ENCODE measurements around the gene ZNF580. TPM values are rescaled to one million over a fixed set of nuclear protein-coding genes. Genes with fewer than 3 reads are reported as not detected.

Gene ZNF580
- total and polyA plus RNA-seq, 2 of the 13 experiments (the other 11 are each of a cell fraction or from before 2014, with no cell fraction given): 4.4 to 6.0 TPM

DNA sequence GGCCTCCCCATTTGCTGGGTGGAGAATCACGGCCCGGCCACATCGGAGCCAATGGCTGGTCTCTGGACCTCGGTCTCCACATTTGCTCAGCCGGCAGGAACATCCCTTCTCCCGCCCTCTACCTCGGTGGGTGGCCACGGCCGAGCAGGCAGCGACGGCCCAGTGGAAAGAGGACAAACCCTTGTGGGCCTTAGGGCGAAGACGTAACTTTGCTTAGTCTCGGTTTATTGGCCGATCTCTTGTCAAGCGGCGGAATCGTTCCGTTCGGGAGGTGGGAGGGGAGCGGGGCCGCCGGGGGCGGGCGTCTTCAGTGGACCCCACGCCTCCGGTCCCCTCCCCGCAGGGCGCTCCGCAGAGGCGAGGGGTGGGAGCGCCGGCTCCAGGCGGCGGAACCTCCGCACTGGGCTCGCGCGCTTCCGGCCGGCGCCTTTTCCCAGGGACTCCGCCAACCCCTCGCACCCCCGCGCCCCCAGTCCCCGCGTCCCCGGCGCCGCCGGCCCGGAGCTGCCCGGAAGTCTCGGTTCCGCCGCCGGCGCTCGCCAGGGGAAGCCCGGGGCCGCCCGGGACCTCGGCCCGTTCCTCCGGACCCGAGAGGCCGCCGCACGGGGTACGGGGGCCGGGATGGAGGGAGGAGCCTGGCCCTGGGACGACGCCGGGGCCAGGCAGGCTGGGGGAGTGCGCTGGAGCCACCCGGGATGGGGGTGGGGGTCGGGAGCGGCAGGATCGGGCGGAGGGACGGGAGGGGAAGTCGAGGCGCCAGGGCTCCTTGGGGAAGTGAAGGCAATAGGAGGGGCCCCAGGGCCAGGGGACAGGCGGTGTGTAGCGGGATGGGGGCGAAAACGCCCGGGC, at the start of gene ZNF580 (continued):
- TF ChIP-seq, protein P1, sequence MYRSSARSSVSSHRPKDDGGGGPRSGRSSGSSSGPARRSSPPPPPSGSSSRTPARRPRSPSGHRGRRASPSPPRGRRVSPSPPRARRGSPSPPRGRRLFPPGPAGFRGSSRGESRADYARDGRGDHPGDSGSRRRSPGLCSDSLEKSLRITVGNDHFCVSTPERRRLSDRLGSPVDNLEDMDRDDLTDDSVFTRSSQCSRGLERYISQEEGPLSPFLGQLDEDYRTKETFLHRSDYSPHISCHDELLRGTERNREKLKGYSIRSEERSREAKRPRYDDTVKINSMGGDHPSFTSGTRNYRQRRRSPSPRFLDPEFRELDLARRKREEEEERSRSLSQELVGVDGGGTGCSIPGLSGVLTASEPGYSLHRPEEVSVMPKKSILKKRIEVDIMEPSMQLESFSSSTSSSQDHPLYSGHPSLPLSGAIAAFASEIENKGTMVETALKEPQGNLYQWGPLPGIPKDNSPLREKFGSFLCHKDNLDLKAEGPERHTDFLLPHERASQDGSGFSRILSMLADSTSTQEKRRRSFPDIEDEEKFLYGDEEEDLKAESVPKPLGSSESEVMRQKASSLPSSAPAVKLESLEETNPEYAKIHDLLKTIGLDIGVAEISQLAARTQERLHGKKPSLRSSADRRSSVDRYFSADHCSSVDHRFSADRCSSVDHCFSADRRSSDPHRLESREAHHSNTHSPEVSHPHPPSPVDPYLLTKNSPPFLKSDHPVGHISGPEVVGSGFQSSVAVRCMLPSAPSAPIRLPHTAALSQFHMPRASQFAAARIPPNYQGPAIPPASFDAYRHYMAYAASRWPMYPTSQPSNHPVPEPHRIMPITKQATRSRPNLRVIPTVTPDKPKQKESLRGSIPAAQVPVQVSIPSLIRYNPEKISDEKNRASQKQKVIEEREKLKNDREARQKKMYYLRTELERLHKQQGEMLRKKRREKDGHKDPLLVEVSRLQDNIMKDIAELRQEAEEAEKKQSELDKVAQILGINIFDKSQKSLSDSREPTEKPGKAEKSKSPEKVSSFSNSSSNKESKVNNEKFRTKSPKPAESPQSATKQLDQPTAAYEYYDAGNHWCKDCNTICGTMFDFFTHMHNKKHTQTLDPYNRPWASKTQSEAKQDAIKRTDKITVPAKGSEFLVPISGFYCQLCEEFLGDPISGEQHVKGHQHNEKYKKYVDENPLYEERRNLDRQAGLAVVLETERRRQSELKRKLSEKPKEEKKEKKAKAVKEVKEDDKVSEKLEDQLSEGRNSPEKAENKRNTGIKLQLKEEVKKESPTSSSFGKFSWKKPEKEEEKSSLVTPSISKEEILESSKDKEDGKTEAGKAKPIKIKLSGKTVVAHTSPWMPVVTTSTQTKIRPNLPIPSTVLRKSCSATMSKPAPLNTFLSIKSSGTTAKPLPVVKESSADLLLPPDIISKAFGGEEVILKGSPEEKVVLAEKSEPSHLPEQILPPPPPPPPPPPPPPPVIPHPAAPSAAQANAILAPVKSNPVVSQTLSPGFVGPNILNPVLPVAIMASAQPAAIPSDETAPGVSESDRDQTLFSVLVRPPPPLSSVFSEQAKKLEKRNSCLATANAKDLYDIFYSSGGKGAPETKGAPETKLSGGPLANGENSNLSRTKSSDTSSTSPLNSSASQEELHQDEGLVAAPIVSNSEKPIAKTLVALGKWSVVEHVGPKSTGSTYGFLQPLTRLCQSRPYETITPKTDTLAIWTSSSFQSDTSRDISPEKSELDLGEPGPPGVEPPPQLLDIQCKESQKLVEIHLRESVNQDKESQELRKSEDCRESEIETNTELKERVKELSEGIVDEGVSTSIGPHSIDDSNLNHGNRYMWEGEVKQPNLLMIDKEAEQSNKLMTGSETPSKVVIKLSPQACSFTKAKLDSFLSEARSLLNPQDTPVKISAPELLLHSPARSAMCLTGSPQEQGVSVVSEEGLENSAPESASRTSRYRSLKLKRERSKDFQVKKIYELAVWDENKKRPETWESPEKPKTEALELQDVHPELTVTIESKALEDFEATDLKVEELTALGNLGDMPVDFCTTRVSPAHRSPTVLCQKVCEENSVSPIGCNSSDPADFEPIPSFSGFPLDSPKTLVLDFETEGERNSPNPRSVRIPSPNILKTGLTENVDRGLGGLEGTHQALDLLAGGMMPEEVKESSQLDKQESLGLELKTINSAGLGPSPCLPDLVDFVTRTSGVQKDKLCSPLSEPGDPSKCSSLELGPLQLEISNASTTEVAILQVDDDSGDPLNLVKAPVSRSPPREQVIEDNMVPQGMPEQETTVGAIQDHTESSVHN (CRISPR knock-in tag; IDR thresholded peaks at IDR 0.05): peak; percentile 51; the same call in 1 of the 2 replicates
- TF ChIP-seq DMAP1 (CRISPR knock-in tag; IDR thresholded peaks at IDR 0.05) (no peak; the same call in 1 of the 2 replicates), ZNF761 (CRISPR knock-in tag; conservative IDR thresholded peaks at IDR 0.05) (no peak), EEA1 (CRISPR knock-in tag; IDR thresholded peaks at IDR 0.05; ENCODE audit: borderline replicate concordance) (no peak), KDM2A (CRISPR knock-in tag; IDR thresholded peaks at IDR 0.05; ENCODE audit: borderline replicate concordance, low read depth) (peak; percentile 94), ZNF501 (CRISPR knock-in tag; IDR thresholded peaks at IDR 0.05) (peak; percentile 59; the same call in 1 of the 2 replicates), MED1 (CRISPR knock-in tag; IDR thresholded peaks at IDR 0.05) (no peak), ZSCAN29 (CRISPR knock-in tag; conservative IDR thresholded peaks at IDR 0.05) (no peak), GATAD2A (CRISPR knock-in tag; IDR thresholded peaks at IDR 0.05) (0 out of 2 replicates have a peak, but pooled peaks have one; percentile 11), MTF2 (CRISPR knock-in tag; IDR thresholded peaks at IDR 0.05; ENCODE audit: borderline replicate concordance) (no peak), SP1 (IDR thresholded peaks at IDR 0.05) (no peak), SP1 (CRISPR knock-in tag; IDR thresholded peaks at IDR 0.05) (no peak)
- TF ChIP-seq, protein P2, sequence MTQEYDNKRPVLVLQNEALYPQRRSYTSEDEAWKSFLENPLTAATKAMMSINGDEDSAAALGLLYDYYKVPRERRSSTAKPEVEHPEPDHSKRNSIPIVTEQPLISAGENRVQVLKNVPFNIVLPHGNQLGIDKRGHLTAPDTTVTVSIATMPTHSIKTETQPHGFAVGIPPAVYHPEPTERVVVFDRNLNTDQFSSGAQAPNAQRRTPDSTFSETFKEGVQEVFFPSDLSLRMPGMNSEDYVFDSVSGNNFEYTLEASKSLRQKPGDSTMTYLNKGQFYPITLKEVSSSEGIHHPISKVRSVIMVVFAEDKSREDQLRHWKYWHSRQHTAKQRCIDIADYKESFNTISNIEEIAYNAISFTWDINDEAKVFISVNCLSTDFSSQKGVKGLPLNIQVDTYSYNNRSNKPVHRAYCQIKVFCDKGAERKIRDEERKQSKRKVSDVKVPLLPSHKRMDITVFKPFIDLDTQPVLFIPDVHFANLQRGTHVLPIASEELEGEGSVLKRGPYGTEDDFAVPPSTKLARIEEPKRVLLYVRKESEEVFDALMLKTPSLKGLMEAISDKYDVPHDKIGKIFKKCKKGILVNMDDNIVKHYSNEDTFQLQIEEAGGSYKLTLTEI (CRISPR knock-in tag; conservative IDR thresholded peaks at IDR 0.05): no peak
- TF ChIP-seq, protein P3, sequence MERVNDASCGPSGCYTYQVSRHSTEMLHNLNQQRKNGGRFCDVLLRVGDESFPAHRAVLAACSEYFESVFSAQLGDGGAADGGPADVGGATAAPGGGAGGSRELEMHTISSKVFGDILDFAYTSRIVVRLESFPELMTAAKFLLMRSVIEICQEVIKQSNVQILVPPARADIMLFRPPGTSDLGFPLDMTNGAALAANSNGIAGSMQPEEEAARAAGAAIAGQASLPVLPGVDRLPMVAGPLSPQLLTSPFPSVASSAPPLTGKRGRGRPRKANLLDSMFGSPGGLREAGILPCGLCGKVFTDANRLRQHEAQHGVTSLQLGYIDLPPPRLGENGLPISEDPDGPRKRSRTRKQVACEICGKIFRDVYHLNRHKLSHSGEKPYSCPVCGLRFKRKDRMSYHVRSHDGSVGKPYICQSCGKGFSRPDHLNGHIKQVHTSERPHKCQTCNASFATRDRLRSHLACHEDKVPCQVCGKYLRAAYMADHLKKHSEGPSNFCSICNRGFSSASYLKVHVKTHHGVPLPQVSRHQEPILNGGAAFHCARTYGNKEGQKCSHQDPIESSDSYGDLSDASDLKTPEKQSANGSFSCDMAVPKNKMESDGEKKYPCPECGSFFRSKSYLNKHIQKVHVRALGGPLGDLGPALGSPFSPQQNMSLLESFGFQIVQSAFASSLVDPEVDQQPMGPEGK (CRISPR knock-in tag; IDR thresholded peaks at IDR 0.05): peak; percentile 87
- TF ChIP-seq, protein P4, sequence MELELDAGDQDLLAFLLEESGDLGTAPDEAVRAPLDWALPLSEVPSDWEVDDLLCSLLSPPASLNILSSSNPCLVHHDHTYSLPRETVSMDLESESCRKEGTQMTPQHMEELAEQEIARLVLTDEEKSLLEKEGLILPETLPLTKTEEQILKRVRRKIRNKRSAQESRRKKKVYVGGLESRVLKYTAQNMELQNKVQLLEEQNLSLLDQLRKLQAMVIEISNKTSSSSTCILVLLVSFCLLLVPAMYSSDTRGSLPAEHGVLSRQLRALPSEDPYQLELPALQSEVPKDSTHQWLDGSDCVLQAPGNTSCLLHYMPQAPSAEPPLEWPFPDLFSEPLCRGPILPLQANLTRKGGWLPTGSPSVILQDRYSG (CRISPR knock-in tag; IDR thresholded peaks at IDR 0.05): no peak
